A549 (cell line): ENCODE results near the gene NUDC.
"Not testable (repeated sequence)": the region's sequence is repeated elsewhere in the genome, so short reads cannot be mapped to it uniquely, and the experiment has no call there.

ENCODE experiments used
- BHLHE40 ChIP-seq: IDR thresholded peaks from 2 replicates; pipeline ENCODE4 v1.6.1; 2012; ENCODE audit warnings: low read depth, low read length, inconsistent platforms
- CEBPB ChIP-seq, 2 experiments: fragments of >200 bp in 1 of 2; sonication (Bioruptor Twin) in 1 of 2; formaldehyde crosslinking in 1 of 2; IDR thresholded peaks; 2 replicates each; pipeline ENCODE4 v1.6.1; 2012 to 2016
- CTCF ChIP-seq: fragments of >200 bp; sonication (Bioruptor Twin); formaldehyde crosslinking; IDR thresholded peaks from 3 replicates; pipeline ENCODE4 v1.5.1; 2016
- EP300 ChIP-seq, 2 experiments: fragments of >200 bp; sonication (Bioruptor Twin); formaldehyde crosslinking; IDR thresholded peaks; 2 replicates in 1 of 2; 3 replicates in 1 of 2; pipeline ENCODE4 v1.6.1; 2016 to 2017
- JUN ChIP-seq, 2 experiments: fragments of >200 bp; sonication (Bioruptor Twin); formaldehyde crosslinking; IDR thresholded peaks; 2 replicates in 1 of 2; 3 replicates in 1 of 2; pipeline ENCODE4 v1.6.1; 2016 to 2017
- MAX ChIP-seq: IDR thresholded peaks from 2 replicates; pipeline ENCODE4 v1.6.1; 2012
- POLR2A ChIP-seq: IDR thresholded peaks from 2 replicates; pipeline ENCODE4 v1.6.1; 2012; ENCODE audit warnings: mild to moderate bottlenecking, low read length
- POLR2AphosphoS2 ChIP-seq: conservative IDR thresholded peaks from 2 replicates; pipeline ENCODE4 v1.6.1; 2012; ENCODE audit warnings: low read length, improper control_type of control experiment, inconsistent platforms
- RAD21 ChIP-seq, 2 experiments: fragments of >200 bp in 1 of 2; sonication (Bioruptor Twin) in 1 of 2; formaldehyde crosslinking in 1 of 2; IDR thresholded peaks in 1 of 2; conservative IDR thresholded peaks in 1 of 2; 2 replicates in 1 of 2; 3 replicates in 1 of 2; pipeline ENCODE4 v1.6.1; 2012 to 2018; ENCODE audit warnings: inconsistent platforms in 1 of 2
- RCOR1 ChIP-seq: fragments of 150-350 bp; IDR thresholded peaks from 2 replicates; pipeline ENCODE4 v1.6.1; 2014; ENCODE audit warnings: antibody characterized with exemption, low read length, low read depth
- TP53 ChIP-seq: fragments of 250-450 bp; sonication (Bioruptor Pico); IDR thresholded peaks from 2 replicates; pipeline ENCODE4 v1.5.0; 2021; ENCODE audit warnings: mild to moderate bottlenecking, moderate library complexity
- ZFP36 ChIP-seq: fragments of 450-650 bp; IDR thresholded peaks from 2 replicates; pipeline ENCODE4 v1.6.1; 2014; ENCODE audit warnings: borderline replicate concordance; ENCODE audit not compliant: partially characterized antibody

GRCh38 chr1:26989403-26990109, 68.0 kb downstream of the NUDC start:
- not testable (repeated sequence) for TF ChIP-seq CTCF; JUN (IDR thresholded peaks at IDR 0.05); TP53 (CRISPR knock-in tag); EP300 (IDR thresholded peaks at IDR 0.05); RCOR1; RAD21 (conservative IDR thresholded peaks at IDR 0.05 in 1 of 2, IDR thresholded peaks at IDR 0.05 in 1 of 2); CEBPB (IDR thresholded peaks at IDR 0.05); MAX; BHLHE40; ZFP36; POLR2A; POLR2AphosphoS2
